ENCODE measurements around the gene CCDC9B.

DNA sequence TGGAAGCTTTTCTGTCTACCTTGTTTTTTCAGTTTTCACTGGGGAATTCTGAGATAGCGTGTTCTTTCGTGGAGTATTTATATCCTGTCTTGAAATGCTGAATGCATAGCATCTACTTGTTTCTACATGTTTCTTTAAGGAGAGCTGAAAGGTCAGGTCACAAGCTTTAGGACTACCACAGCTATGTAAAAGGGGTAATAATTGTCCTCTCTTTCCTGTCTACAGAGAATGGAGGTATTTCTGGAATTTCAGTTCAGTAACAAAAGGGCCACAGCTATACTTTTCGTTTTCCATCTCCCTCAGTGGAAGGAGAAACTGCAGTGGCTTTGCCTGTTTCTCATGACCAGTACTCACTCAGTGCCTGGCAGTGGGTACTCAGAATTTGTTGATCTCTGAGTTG lies 12.6 kb downstream of the CCDC9B start:
- TF ChIP-seq, protein P1, sequence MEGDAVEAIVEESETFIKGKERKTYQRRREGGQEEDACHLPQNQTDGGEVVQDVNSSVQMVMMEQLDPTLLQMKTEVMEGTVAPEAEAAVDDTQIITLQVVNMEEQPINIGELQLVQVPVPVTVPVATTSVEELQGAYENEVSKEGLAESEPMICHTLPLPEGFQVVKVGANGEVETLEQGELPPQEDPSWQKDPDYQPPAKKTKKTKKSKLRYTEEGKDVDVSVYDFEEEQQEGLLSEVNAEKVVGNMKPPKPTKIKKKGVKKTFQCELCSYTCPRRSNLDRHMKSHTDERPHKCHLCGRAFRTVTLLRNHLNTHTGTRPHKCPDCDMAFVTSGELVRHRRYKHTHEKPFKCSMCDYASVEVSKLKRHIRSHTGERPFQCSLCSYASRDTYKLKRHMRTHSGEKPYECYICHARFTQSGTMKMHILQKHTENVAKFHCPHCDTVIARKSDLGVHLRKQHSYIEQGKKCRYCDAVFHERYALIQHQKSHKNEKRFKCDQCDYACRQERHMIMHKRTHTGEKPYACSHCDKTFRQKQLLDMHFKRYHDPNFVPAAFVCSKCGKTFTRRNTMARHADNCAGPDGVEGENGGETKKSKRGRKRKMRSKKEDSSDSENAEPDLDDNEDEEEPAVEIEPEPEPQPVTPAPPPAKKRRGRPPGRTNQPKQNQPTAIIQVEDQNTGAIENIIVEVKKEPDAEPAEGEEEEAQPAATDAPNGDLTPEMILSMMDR (IDR thresholded peaks at IDR 0.05): no peak
- TF ChIP-seq ZNF396 (CRISPR knock-in tag; IDR thresholded peaks at IDR 0.05; ENCODE audit: borderline replicate concordance) (no peak), CREM (CRISPR knock-in tag; IDR thresholded peaks at IDR 0.05) (no peak), ATF6 (CRISPR knock-in tag; IDR thresholded peaks at IDR 0.05) (no peak), SP1 (CRISPR knock-in tag; conservative IDR thresholded peaks at IDR 0.05) (no peak), NR3C1 (CRISPR knock-in tag; conservative IDR thresholded peaks at IDR 0.05; ENCODE audit: low read depth) (no peak), MAX (CRISPR knock-in tag; IDR thresholded peaks at IDR 0.05) (no peak), TCF7 (CRISPR knock-in tag; IDR thresholded peaks at IDR 0.05; ENCODE audit: low read depth) (no peak), MXD4 (CRISPR knock-in tag; IDR thresholded peaks at IDR 0.05; ENCODE audit: borderline replicate concordance) (no peak)

Data from WTC11 (cell line).